SK-N-MC (cell line): ENCODE measurements around the gene ARHGAP20.

Experiments used
- DNase-seq: peaks from one replicate; pipeline ENCODE4 v3.0.0-alpha.2; 2011; ENCODE audit warnings: low read depth, low spot score
- H3K27ac ChIP-seq: fragments of 200-600 bp; sonication (generic); 2 replicates; pipeline ENCODE4 v1.5.1; 2016; ENCODE audit warnings: mixed run types
- H3K36me3 ChIP-seq: fragments of 200-600 bp; sonication (generic); 2 replicates; pipeline ENCODE4 v1.6.1; 2017; ENCODE audit warnings: antibody characterized with exemption, low read length, mixed read lengths; ENCODE audit not compliant: insufficient read depth
- H3K4me3 ChIP-seq: fragments of 200-600 bp; sonication (generic); 2 replicates; pipeline ENCODE4 v1.5.1; 2016
- H3K9ac ChIP-seq: fragments of 200-600 bp; sonication (generic); 2 replicates; pipeline ENCODE4 v1.8.0; 2017; ENCODE audit warnings: mixed run types, mixed read lengths; ENCODE audit not compliant: insufficient read length
- H3K9me3 ChIP-seq: fragments of 200-600 bp; sonication (generic); 2 replicates; pipeline ENCODE4 v1.6.1; 2017; ENCODE audit warnings: low read depth, mild to moderate bottlenecking, antibody characterized with exemption, low read length, moderate library complexity, mixed read lengths
- EZH2 ChIP-seq: fragments of 200-600 bp; sonication (generic); IDR thresholded peaks from one replicate; pipeline ENCODE4 v1.6.1; 2017; ENCODE audit warnings: antibody characterized with exemption
- FOXP2 ChIP-seq: optimal IDR thresholded peaks from 2 replicates; pipeline ENCODE3; 2011; ENCODE audit warnings: mild to moderate bottlenecking, moderate library complexity; ENCODE audit not compliant: insufficient read depth; ENCODE audit errors: extremely low read length, control extremely low read depth
- POLR2AphosphoS5 ChIP-seq: IDR thresholded peaks from 2 replicates; pipeline ENCODE4 v1.6.1; 2012; ENCODE audit warnings: mild to moderate bottlenecking, low read depth, low read length, borderline replicate concordance

ARHGAP20 gene

GRCh38 chr11:110752890-110753289, 40.7 kb upstream of the ARHGAP20 start:
- Histone ChIP-seq H3K27ac (no peak overlapping the region), H3K4me3 (no peak overlapping the region), H3K9ac (no peak overlapping the region), H3K36me3 (no peaks in the 10 kb centered on the region), H3K9me3 (no peaks in the 10 kb centered on the region)
- DNase-seq: no peak
- TF ChIP-seq FOXP2 (no peak), EZH2 (no peak), POLR2AphosphoS5 (no peak)

- DNase-seq: no peak
- Histone ChIP-seq H3K27ac (no peak overlapping the region), H3K4me3 (no peak overlapping the region), H3K9ac (no peak overlapping the region), H3K36me3 (no peaks in the 10 kb centered on the region), H3K9me3 (no peaks in the 10 kb centered on the region)
- no peak for TF ChIP-seq EZH2
- no peak for TF ChIP-seq POLR2AphosphoS5
- no peak for TF ChIP-seq FOXP2
Measured at GRCh38 chr11:110750100-110750499, 37.9 kb upstream of the ARHGAP20 start.

GRCh38 chr11:110747531-110747930, 35.3 kb upstream of the ARHGAP20 start:
- Histone ChIP-seq H3K9me3 (no peaks in the 10 kb centered on the region), H3K4me3 (no peak overlapping the region), H3K9ac (no peak overlapping the region), H3K27ac (no peak overlapping the region), H3K36me3 (no peaks in the 10 kb centered on the region)
- DNase-seq: no peak
- no peak for TF ChIP-seq EZH2
- TF ChIP-seq POLR2AphosphoS5: no peak
- no peak for TF ChIP-seq FOXP2

- DNase-seq: no peak
- no peaks in the 10 kb centered on the region for H3K9me3 ChIP-seq
- no peaks in the 10 kb centered on the region for H3K36me3 ChIP-seq
- H3K27ac ChIP-seq: no peak overlapping the region
- H3K9ac ChIP-seq: no peak overlapping the region
- TF ChIP-seq FOXP2 (no peak), POLR2AphosphoS5 (no peak), EZH2 (no peak)
- no peak overlapping the region for H3K4me3 ChIP-seq
Measured at GRCh38 chr11:110738641-110739040, 26.4 kb upstream of the ARHGAP20 start.

- no peaks in the 10 kb centered on the region for H3K36me3 ChIP-seq
- H3K9ac ChIP-seq: no peak overlapping the region
- no peak for DNase-seq
- TF ChIP-seq EZH2 (no peak), FOXP2 (no peak), POLR2AphosphoS5 (no peak)
- H3K27ac ChIP-seq: no peak overlapping the region
- H3K9me3 ChIP-seq: no peaks in the 10 kb centered on the region
- H3K4me3 ChIP-seq: no peak overlapping the region
Measured at GRCh38 chr11:110737593-110737992, 25.4 kb upstream of the ARHGAP20 start.

GRCh38 chr11:110736171-110736553, 23.9 kb upstream of the ARHGAP20 start:
- Histone ChIP-seq H3K27ac (no peak overlapping the region), H3K4me3 (no peak overlapping the region), H3K9ac (no peak overlapping the region), H3K36me3 (no peaks in the 10 kb centered on the region), H3K9me3 (no peaks in the 10 kb centered on the region)
- TF ChIP-seq EZH2 (no peak), POLR2AphosphoS5 (no peak), FOXP2 (no peak)
- DNase-seq: no peak

GRCh38 chr11:110735455-110736170, 23.4 kb upstream of the ARHGAP20 start:
- Histone ChIP-seq H3K9me3 (no peaks in the 10 kb centered on the region), H3K27ac (no peak overlapping the region), H3K4me3 (no peak overlapping the region), H3K36me3 (no peaks in the 10 kb centered on the region), H3K9ac (no peak overlapping the region)
- DNase-seq: no peak
- no peak for TF ChIP-seq POLR2AphosphoS5
- TF ChIP-seq FOXP2: no peak
- no peak for TF ChIP-seq EZH2

GRCh38 chr11:110734790-110735189, 22.6 kb upstream of the ARHGAP20 start:
- H3K27ac ChIP-seq: no peak overlapping the region
- no peak overlapping the region for H3K4me3 ChIP-seq
- no peaks in the 10 kb centered on the region for H3K36me3 ChIP-seq
- no peak overlapping the region for H3K9ac ChIP-seq
- no peaks in the 10 kb centered on the region for H3K9me3 ChIP-seq
- TF ChIP-seq POLR2AphosphoS5 (no peak), EZH2 (no peak), FOXP2 (no peak)
- no peak for DNase-seq

- no peaks in the 10 kb centered on the region for H3K36me3 ChIP-seq
- H3K9ac ChIP-seq: no peak overlapping the region
- no peak overlapping the region for H3K27ac ChIP-seq
- no peaks in the 10 kb centered on the region for H3K9me3 ChIP-seq
- H3K4me3 ChIP-seq: no peak overlapping the region
- DNase-seq: no peak
- TF ChIP-seq FOXP2 (no peak), EZH2 (no peak), POLR2AphosphoS5 (no peak)
Measured at GRCh38 chr11:110730773-110731172, 18.5 kb upstream of the ARHGAP20 start.
